GM20431 (cell line): ENCODE data around the gene SLFN12L.

Experiments
- in situ Hi-C: fragments of 300-500 bp; cut with MseI, MboI; formaldehyde crosslinking; loops from one replicate; pipeline ENCODE4 v1.15.0; 2020; ENCODE audit warnings: low sequenced_read_pairs; ENCODE audit not compliant: unreplicated experiment

The SLFN12L gene

GRCh38 chr17:35448214-35448898 is 89.1 kb downstream of the SLFN12L start, which contains the start of gene SLFN13:
Gene SLFN13, minus strand, starts transcription at chr17:35448766. Its CDS starts 3,086 bp downstream, at chr17:35445680.
- in situ Hi-C loops: no loop called here

DNA sequence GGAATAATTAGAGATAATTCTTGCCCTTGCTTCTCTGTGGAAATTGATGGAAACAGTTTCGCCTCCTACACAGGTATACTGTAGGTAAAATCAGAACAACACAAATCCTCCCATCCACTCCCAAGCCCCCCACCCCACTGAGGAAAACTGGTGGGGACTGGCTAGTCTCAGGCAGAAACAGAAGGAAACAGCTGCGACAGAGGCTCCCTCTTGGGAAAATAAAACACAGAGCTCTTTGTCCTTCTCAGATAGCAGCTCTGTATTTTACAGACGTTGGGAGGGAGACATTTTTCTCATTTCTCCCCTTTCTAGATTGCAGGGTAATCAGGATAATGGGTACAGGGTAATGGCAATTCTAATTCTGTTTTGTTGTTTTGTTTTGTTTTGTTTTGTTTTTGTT is 90.0 kb downstream of the SLFN12L start:
- in situ Hi-C loops: no loop called here

GRCh38 chr17:35438433-35438832 is 99.0 kb downstream of the SLFN12L start:
- in situ Hi-C loops: no loop called here

GRCh38 chr17:35433075-35433894 is 104.2 kb downstream of the SLFN12L start:
- in situ Hi-C loops: no loop called here

GRCh38 chr17:35432176-35433074 is 105.1 kb downstream of the SLFN12L start, which contains the start of gene SLFN12:
Gene SLFN12, minus strand, starts transcription at chr17:35432500. Its CDS starts 9,472 bp downstream, at chr17:35423028.
- in situ Hi-C loops: no loop called here

DNA sequence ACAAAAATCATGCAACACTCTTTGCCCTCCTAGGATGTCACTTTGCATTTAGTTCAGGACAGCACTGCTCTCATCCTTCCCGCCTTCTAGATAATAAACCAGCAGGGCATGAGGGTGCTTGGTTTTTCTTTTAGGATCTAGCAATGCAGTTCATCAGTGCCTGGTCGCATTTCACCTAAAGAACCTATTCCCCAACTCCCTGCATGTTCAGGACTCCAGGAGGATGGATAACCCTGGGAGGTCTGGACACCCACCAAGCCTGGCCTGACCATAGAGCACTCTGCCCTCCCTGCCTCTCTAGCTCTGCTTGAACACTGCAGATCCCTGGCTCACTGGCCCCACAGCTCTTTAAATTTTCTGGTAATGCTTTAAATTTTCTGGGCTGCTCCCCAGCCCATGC is 107.8 kb downstream of the SLFN12L start:
- in situ Hi-C loops: no loop called here

DNA sequence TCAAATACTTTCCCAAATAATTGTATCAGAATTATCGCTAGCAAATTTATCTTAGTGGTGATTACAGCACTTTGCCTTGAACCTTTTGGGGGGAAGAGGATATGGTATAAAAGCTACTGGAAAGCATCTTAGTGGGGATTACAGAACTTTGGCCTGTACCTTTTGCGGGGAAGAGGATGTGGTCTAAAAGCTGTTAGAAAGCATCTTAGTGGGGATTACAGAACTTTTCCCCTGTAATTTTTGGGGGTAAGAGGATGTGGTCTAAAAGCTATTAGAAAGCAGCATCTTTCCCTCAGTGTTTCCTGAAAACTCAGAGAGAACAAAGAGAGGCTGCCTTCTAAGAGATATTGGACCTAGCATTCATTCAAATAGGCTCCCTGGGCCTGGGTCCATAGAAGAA is 109.2 kb downstream of the SLFN12L start:
- in situ Hi-C loops: no loop called here

- in situ Hi-C loops: no loop called here
Measured at GRCh38 chr17:35423761-35424160, 113.7 kb downstream of the SLFN12L start.
